LNCaP clone FGC (cell line): ENCODE results near the gene GMEB1.
"Not testable (repeated sequence)": the region's sequence is repeated elsewhere in the genome, so short reads cannot be mapped to it uniquely, and the experiment has no call there.

Source experiments
- DNase-seq: peaks from one replicate; pipeline ENCODE4 v3.0.0-alpha.2; 2011; ENCODE audit warnings: low read depth
- H3K4me3 ChIP-seq: 2 replicates; pipeline ENCODE4 v1.5.1; 2011; ENCODE audit warnings: mild to moderate bottlenecking, low read depth, low read length, control low read depth
- TF ChIP-seq, protein P1 (sequence below): IDR thresholded peaks from 2 replicates; pipeline ENCODE4 v1.5.1; 2012; ENCODE audit warnings: mild to moderate bottlenecking; ENCODE audit not compliant: control insufficient read depth, insufficient read depth; ENCODE audit errors: extremely low read depth

The GMEB1 gene

DNA sequence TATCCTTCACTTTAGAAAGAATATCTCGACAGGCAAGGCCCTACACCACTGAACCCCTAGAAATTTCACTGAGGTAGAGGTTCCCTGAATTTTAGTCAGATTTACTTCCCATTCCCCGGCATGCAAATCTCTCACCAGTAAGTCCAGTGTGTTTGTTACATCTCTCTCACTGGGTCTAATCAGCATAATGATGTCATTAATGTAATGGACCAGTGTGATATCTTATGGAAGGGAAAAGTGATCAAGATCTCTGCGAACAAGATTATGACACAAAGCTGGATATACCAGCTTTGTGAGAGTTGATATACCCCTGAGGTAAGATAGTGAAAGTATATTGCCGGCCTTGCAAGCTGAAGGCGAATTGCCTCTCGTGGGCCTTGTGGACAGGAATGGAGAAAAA is 12.2 kb upstream of the GMEB1 start:
- no peak overlapping the region for H3K4me3 ChIP-seq
- no peak for DNase-seq
- TF ChIP-seq, protein P1, sequence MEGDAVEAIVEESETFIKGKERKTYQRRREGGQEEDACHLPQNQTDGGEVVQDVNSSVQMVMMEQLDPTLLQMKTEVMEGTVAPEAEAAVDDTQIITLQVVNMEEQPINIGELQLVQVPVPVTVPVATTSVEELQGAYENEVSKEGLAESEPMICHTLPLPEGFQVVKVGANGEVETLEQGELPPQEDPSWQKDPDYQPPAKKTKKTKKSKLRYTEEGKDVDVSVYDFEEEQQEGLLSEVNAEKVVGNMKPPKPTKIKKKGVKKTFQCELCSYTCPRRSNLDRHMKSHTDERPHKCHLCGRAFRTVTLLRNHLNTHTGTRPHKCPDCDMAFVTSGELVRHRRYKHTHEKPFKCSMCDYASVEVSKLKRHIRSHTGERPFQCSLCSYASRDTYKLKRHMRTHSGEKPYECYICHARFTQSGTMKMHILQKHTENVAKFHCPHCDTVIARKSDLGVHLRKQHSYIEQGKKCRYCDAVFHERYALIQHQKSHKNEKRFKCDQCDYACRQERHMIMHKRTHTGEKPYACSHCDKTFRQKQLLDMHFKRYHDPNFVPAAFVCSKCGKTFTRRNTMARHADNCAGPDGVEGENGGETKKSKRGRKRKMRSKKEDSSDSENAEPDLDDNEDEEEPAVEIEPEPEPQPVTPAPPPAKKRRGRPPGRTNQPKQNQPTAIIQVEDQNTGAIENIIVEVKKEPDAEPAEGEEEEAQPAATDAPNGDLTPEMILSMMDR = no peak

DNA sequence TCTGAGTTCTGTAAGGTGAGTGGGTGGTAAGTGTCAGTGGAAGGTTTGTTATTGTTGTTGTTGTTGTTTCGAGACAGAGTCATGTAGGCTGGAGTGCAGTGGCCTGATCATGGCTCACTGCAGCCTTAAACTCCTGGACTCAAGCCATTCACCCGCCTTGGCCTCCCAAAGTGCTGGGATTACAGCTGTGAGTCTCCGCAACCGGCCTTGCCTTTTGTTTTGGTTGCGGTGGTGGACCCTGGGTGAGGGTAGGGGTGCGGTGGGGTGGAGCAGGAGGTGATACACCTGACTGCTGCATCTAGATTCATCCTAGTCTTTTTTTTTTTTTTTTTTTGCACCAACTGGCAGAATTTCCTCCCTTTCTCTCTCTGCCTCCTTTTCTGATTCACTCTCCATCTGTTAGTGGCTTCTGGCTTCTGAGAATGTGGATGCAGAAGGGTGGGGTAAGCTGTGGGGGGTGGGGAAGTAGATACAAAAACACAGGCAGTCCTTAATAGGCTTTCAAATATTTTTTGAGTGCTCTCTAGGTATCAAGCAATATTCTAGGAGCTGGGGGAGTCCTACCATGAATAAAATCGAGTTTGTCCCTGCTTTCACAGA is 4.6 kb upstream of the GMEB1 start:
- TF ChIP-seq, protein P1 = no peak
- no peak for DNase-seq
- H3K4me3 ChIP-seq = no peak overlapping the region

DNA sequence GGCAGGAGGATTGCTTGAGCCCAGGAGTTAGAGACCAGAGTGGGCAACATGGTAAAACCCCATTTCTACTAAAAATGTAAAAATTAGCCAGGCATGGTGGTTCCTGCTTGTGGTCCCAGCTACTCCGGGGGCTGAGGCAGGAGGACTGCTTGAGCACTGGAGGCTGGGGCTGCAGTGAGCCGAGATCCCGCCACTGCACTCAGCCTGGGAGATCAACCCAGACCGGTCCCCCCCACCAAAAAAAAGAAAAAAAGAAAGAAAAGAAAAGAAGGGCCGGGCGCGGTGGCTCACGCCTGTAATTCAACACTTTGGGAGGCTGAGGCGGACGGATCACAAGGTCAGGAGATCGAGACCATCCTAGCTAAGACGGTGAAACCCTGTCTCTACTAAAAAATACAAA is 1.8 kb upstream of the GMEB1 start:
- TF ChIP-seq, protein P1 = no peak
- H3K4me3 ChIP-seq = no peak overlapping the region
- no peak for DNase-seq

DNA sequence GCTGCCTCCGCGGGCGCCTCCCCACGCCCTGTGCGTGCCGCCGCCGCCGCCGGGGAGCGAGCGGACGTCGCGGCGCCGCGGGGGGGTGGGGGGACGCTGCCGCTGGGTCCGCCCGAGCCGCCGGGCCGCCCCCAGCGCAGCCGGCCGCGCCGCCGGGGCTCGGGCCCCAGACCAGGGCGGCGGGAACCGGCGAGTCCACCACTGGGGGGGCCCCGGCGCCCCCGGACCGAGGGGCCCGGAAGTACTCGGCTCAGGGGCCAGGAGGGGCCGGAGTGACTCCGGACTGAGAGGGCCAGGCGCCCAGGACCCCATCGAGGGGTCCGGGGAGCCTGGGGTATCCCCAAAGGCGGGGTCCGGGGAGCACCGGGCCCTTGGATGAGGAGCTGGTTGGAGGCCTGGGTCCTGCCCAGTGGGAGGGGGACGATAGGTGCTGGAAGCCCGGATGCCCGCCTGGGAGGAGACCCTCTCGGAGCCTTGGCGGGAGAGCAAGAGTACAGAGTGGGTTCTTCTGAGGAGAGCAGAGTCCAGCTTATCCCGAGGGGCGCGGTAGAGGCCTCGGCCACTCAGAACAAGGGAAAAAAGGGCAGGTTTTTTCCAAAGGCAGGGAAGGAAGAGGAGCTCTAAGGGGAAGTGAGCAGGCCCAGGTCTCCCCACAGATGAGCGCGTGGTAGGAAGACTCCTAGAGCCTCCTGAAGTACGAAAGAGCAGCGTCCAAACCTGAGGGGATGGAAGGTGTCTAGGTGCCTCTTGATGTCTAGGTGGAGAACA is 556 bp downstream of the GMEB1 start:
- H3K4me3 ChIP-seq = peak overlapping the region; percentile 76
- no peak for DNase-seq
- TF ChIP-seq, protein P1 = no peak

DNA sequence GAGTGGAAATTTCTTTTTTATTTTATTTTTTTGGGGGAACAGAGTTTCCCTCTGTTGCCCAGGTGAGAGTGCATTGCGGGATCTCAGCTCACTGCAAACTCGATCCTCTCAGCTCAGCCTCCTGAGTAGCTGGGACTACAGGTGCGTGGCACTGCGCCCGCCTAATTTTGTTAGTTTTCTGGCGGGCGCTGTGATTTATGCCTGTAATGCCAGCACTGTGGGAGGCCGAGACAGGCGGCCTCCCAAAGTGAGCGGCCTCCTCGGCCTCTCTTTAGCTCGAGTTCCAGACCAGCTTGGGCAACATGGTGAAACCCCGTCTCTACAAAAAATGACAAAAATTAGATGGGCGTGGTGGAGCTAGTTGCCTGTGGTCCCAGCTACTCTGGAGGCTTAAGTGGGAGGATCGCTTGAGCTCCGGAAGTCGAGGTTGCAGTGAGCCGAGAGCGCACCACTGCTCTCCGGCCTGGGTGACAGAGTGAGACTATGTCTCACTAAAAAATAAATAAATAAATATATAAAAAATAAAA is 2.7 kb downstream of the GMEB1 start:
- no peak for DNase-seq
- TF ChIP-seq, protein P1 = no peak
- no peak overlapping the region for H3K4me3 ChIP-seq

DNA sequence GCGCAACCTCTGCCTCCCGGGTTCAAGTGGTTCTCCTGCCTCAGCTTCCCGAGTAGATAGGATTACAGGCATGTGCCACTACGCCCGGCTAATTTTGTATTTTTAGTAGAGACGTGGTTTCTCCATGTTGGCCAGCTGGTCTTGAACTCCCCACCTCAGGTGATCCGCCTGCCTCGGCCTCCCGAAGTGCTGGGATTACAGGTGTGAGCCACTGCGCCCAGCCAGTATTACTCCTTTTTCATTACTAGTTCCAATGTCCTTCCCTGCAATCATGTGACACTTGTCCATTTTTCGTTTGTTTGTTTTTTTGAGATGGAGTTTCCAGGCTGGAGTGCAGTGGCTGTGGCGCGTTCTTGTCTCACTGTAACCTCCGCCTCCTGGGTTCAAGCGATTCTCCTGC is 4.4 kb downstream of the GMEB1 start:
- not testable (repeated sequence) for H3K4me3 ChIP-seq, DNase-seq

DNA sequence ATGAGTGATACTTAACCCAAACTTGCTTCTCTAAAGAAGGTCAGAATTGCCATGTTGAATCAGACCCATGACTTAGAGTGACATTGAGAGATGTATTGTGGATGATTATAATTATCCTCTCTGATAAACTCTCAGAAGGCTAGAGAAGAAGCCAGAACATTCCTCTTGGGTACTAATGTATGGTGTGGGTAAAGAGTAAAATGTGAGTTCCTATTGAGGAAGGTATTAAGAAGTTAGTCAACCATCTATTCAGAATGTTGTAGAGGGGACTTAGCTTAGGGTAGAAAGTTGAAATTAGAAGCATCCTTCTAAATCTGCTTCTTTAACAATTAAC is 7.3 kb downstream of the GMEB1 start:
- H3K4me3 ChIP-seq = no peak overlapping the region
- TF ChIP-seq, protein P1 = no peak

More for the DNA sequence above, 7.3 kb downstream of the GMEB1 start:
- DNase-seq = no peak
